Retina (tissue), 1 donor: ENCODE results near the gene TMEM219.
"Not testable (repeated sequence)": the region's sequence is repeated elsewhere in the genome, so short reads cannot be mapped to it uniquely, and the experiment has no call there.

ENCODE experiments used
- DNase-seq: peaks from one replicate; pipeline ENCODE4 v3.0.0-alpha.2; 2016

TMEM219 gene

GRCh38 chr16:29996766-29997250 lies 34.9 kb downstream of the TMEM219 start:
- DNase-seq: no peak

- DNase-seq: no peak
These were observed 37.7 kb downstream of the TMEM219 start for GRCh38 chr16:29999605-30000004.

GRCh38 chr16:30000735-30001631 lies 39.1 kb downstream of the TMEM219 start:
- no peak for DNase-seq

GRCh38 chr16:30002614-30003346 lies 40.9 kb downstream of the TMEM219 start:
- DNase-seq: no peak

GRCh38 chr16:30003670-30004423 lies 42.0 kb downstream of the TMEM219 start:
- no peak for DNase-seq

- DNase-seq: no peak
These were observed 42.5 kb downstream of the TMEM219 start for GRCh38 chr16:30004424-30004776.

GRCh38 chr16:30004811-30005242 lies 42.9 kb downstream of the TMEM219 start:
- no peak for DNase-seq

GRCh38 chr16:30005341-30006094 lies 43.6 kb downstream of the TMEM219 start:
- DNase-seq: peak; percentile 55

GRCh38 chr16:30006095-30006473 lies 44.2 kb downstream of the TMEM219 start:
- no peak for DNase-seq

- DNase-seq: no peak
These were observed 44.9 kb downstream of the TMEM219 start for GRCh38 chr16:30006659-30007377.

GRCh38 chr16:30007378-30007895 lies 45.6 kb downstream of the TMEM219 start:
- DNase-seq: no peak

- DNase-seq: no peak
These were observed 47.4 kb downstream of the TMEM219 start for GRCh38 chr16:30009085-30009862.

- DNase-seq: peak; percentile 44
These were observed 48.3 kb downstream of the TMEM219 start for GRCh38 chr16:30009990-30010843.

- DNase-seq: peak; percentile 74
These were observed 49.2 kb downstream of the TMEM219 start, which contains the start of gene DOC2A for GRCh38 chr16:30010844-30011713. DOC2A (minus strand) TSS chr16:30011027; CDS start chr16:30010222, 805 bp downstream.

GRCh38 chr16:30011714-30012504 lies 50.0 kb downstream of the TMEM219 start:
- peak; percentile 46 for DNase-seq

GRCh38 chr16:30012598-30012997 lies 50.7 kb downstream of the TMEM219 start:
- not testable (repeated sequence) for DNase-seq

- DNase-seq: not testable (repeated sequence)
These were observed 53.6 kb downstream of the TMEM219 start for GRCh38 chr16:30015450-30015849.
